GM19035 (cell line): ENCODE measurements around the gene KLF2.
A peak's percentile ranks its signal among the peaks of the same experiment; 100 is the strongest.

Source experiments
- ATAC-seq: cut with Tn5 transposase; IDR thresholded peaks from one replicate; pipeline ENCODE4 v1.9.1; 2021; ENCODE audit not compliant: unreplicated experiment

Gene KLF2

DNA sequence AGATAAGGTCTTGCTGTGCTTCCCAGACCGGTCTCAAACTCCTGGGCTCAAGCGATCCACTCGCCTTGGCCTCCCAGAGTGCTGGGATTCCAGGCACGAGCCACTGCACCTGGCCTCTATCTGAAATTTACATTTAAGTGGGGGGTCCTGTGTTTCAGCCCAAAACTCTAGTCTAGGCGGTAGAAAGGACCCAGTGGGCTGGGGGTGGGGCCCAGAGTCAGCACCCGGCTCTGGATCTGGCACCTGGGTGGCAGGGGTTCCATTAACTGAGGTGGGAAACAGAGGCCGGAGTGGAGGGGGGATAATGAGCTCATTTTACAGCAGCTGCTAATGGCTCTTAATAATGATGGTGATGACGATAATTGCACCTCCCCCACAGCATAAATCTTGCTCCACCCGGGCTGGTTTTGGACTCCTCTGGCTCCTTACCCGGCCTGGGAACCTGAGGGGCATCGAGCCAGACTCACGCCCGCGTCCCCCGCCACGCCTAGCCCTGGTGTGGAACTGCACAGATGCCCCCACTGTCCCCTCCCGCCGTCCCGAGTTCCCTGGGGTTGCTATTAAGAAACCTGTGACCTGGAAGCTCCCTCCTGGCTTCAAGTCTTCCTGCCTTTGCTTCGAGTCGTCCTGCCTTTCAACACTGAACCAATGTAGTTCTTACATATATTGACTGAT lies 17.8 kb upstream of the KLF2 start:
- no peak for ATAC-seq

DNA sequence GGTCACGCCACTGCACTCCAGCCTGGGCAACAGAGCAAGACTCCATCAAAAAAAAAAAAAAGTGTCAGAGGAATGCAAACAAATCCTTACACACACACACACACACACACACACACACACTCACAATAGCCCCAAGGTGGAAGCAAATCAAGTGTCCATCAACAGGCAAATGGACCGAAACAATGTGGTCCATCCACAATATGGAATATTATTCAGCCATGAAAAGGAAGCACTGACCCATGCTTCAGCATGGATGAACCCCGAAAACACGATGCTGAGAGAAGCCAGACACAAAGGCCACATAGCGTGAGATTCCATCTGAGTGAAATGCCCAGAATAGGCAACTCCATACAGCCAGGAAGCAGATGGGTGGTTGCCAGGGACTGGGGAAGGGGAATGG lies 16.5 kb upstream of the KLF2 start:
- ATAC-seq: no peak

DNA sequence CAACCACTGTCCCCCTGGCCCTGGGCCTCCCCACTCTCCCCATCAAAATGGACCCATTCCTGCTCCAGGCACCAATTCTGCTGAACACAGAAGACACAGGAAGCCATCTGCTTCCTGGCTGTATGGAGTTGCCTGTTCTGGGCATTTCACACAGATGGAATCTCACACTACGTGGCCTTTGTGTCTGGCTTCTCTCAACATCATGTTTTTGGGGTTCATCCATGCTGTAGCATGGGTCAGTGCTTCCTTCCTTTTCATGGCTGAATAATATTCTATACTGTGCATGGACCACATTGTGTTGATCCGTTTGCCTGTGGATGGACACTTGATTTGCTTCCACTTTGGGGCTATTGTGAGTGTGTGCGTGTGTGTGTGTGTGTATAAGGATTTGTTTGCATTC lies 15.0 kb upstream of the KLF2 start:
- ATAC-seq: no peak

DNA sequence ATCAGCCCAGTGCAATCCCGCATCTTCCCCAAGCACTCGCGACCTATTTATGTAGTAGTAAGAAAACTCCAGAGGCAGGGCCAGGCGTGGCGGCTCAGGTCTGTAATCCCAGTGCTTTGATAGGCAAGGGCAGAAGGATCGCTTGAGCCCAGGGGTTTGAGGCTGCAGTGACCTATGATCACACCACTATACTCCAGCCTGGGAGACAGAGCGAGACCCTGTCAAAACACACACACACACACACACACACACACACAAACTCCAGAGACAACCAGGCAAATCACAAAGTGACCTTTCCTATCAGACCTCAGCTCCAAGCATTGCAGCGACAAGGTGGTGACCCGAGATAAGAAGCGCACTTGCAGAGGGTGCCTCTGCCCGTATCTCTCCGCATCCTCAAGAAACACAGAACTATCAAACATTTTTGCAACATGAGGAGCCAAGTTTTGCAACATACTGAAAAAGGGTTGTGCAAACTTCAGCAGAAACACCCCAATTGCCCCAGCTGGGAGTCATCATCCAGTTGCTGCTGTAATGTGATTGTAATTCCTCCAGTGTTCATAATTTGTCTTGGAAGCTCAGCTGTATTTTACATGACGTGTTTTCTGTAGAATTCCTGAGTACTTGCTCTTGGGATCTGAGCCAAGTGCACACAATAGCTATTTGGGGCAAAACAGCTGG lies 8.7 kb upstream of the KLF2 start:
- ATAC-seq: no peak

DNA sequence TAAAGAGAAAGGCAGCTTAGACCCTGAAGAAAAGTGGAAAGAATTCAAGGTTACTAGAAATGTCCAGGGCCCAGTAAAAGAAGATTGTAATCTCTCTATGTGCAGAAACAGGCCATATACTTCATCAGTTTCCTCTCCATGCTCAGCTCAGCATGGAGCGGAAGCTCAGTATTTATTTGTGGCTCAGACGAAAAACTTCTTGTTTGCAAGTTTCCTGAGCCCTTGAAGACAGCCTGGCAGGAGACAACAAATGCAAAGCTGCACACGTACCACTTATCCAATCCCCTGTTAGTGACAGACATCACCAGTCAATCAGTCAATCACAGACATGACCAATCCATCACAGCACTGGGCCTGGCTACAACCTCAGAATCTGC lies 8.1 kb upstream of the KLF2 start:
- no peak for ATAC-seq

DNA sequence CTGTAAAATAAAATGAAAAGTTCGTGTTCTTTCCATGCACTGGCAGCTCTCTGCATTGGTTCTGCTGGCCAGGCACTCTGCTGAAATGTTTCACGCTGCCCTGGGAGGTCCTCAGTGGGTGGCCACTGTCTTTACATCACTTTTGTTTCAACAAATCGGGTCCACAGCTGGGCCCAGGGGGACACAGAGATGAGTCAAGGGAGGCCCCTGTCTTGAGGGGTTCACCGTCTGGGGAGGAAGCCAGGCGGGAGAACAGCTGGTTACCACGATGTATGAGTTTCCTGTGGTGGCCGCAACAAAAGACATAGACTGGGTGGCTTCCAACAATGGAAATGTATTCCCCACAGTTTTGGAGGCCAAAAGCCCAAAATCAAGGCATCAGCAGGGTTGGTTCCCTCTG lies 5.1 kb upstream of the KLF2 start:
- ATAC-seq: no peak

DNA sequence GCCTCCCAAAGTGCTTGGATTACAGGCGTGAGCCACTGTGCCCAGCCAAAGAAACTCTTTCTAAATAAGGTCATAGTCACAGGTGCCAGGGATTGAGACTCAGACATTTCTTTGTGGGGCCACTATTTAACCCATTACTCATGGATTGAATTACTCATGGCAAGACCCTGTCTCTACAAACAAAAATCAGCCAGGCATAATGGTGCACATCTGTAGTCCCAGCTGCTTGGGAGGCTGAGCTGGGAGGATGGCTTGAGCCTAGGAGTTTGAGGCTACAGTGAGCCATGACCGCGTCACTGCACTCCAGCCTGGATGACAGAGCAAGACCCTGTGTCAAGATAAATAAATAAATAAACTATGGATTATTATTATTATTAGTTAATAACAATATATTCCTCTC lies 3.6 kb upstream of the KLF2 start:
- ATAC-seq: no peak

DNA sequence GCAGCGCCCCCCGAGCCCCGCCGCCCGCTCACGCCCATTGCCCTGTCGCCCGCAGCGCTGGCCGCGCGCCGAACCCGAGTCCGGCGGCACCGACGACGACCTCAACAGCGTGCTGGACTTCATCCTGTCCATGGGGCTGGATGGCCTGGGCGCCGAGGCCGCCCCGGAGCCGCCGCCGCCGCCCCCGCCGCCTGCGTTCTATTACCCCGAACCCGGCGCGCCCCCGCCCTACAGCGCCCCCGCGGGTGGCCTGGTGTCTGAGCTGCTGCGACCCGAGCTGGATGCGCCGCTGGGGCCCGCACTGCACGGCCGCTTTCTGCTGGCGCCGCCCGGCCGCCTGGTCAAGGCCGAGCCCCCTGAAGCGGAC lies 518 bp downstream of the KLF2 start:
- peak; percentile 11 for ATAC-seq

DNA sequence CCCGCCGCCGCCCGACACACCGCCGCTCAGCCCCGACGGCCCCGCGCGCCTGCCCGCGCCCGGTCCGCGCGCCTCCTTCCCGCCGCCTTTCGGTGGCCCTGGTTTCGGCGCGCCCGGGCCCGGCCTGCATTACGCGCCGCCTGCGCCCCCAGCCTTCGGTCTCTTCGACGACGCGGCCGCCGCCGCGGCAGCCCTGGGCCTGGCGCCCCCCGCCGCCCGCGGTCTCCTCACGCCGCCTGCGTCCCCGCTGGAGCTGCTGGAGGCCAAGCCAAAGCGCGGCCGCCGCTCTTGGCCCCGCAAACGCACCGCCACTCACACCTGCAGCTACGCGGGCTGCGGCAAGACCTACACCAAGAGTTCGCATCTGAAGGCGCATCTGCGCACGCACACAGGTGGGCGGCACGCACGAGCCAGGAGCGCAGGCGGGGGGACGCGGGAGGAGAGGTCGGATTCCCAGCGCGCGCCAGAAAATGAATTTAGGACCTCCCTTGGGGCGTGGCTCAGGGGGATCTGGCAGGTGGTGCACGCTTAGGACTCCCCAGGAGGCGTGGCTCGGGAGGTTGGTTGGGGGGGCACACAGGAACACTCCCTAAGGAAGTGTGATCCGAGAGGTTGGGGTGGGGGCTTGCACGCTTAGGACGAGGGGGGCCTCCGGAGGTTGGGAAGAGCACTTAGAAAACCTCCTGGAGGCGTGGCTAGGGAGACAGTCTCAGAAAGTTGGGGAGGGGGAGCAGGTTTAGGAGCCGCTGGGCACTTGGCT lies 1.2 kb downstream of the KLF2 start:
- ATAC-seq: no peak

DNA sequence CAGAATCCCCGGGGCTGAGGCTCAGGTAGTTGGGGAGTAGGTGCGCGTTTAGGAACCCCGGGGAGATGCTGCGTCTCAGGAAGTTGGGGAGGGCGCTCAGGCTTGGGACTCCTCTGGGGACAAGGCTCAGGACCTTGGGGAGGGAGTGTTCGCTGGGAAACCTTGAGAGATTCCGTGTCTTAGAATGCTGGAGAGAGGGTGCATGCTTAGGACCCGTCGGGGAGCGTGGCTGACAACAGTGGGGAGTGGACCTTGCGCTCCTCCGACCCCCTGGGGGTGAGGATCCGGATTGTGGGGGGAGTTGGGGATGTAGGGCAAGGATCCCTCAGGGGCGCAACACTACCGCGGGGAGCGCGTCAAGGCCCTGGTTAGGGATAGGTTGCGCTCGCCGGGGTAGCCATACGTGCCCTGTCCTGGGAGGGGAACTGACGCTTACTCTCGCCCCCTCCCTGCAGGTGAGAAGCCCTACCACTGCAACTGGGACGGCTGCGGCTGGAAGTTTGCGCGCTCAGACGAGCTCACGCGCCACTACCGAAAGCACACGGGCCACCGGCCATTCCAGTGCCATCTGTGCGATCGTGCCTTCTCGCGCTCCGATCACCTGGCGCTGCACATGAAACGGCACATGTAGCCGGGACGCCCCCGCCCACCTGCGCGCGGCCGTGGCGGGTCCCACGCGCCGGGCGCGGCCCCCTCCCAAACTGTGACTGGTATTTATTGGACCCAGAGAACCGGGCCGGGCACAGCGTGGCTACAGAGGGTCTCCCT lies 2.0 kb downstream of the KLF2 start:
- ATAC-seq: no peak

DNA sequence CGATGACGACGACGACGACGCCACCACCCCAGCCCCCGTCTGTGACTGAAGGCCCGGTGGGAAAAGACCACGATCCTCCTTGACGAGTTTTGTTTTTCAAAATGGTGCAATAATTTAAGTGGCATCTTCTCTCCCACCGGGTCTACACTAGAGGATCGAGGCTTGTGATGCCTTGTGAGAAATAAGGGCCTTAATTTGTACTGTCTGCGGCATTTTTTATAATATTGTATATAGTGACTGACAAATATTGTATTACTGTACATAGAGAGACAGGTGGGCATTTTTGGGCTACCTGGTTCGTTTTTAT lies 2.5 kb downstream of the KLF2 start:
- ATAC-seq: no peak

DNA sequence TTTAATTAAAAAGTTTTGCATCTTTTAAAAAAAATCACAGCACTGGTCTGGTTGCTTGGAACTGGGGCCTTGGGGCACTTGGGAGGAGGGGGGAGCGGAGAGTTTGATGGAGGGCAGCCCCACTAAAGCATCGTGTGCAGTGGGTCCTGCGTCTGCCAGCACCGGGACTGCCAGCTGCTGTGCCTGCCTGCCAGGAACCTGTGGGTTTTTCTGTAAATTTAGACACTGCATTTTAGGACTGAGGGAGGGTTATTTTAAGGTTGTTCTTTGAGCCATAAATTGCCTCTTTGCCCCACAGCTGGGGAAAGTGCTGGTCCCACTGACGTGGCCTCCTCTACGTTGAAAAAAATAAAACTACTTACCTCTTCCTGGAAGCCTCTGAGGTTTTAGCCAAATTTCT lies 2.9 kb downstream of the KLF2 start:
- ATAC-seq: no peak

DNA sequence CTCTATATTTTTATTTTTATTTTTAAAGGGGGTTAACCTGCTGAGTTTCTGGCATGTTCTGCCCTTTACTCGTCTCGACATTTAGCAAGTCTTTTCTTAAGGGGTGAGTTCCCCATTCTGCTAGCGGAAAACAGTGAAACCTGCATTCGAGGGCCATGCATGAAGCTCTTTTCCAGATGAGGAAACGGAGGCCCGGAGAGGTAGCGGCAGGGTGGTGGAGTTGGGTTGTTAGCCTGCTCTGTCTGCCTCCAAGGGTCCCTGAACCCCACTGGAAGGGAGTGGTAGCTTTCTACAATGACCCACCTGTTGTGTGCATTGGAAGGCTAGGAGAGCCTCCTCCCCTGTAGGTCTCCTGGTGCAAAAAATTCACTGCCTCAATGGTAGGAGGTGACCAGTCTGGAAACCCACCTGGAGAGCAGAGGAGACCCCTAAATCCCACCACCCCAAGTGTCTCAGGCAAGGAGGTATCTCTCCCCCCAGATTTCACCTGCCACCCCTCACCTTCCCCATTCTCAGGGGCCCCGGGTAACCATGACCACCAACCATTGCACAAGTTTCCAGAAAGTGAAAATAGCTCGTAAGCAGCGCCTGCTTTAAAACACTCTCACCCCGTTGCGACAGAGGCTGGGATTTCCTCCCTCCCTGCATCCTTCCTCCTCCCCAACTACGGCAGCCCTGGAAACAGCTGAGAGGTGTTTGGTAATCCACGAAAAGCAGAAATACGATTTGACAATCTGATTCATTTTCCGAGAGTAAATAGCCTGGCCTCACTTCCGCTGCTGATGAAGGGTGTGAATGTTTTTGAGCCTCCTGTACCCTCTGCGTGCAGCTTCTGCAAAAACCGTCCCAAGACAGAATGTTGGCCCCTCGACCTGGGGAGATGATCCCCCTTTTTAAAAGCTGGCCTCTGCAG lies 3.5 kb downstream of the KLF2 start:
- no peak for ATAC-seq

DNA sequence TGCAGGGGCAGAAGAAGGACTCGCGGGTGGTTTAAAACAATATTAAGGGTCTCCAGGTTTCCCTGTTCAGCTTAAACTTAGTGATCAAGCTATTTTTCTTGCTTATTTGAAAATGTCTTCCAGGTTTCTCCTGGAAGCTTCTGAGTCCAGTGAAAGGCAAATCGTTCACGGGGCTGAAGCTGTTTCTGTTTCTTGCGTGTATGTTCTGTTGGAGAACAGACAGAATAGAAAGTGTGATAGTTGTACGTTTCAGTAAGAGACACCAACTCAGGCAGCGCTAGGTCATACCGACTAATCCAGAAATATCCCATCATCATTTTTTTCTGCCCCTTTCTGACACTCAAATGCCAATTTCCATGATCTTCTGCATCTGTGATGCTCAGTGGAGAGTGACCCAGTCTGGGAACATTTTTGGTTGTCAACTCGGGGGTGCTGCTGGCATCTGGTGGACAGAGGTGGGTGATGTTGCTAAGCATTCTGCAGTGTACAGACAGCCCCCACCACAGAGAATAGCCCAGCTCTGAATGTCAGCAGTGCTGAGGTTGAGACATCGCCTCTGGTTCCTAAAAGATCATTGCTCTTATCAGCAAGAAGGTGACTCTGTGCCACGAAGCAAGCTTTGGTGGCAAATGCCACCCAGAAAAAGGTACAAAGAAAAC lies 4.3 kb downstream of the KLF2 start:
- no peak for ATAC-seq

DNA sequence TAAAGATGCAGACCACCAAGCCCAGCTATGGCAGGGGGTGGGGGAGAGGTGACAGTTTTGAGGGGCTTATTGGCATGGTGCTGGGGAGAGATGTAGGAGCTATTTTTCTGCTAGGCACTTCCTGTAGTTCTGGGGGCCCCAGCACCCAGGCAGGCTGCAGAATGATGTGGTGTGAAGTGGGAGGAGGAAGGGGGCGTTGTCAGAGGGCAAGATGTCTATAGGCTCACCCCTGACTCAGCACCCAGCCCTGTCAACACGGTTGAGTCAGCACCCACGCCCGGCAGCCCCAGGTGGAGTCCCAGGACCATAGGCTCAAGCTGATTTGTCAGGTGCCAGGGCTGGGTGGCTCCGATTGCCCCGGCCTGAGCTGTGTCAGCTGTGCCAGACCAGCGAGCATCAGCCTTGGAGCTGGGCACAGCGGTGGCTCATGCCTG lies 5.8 kb downstream of the KLF2 start:
- peak; percentile 43 for ATAC-seq

DNA sequence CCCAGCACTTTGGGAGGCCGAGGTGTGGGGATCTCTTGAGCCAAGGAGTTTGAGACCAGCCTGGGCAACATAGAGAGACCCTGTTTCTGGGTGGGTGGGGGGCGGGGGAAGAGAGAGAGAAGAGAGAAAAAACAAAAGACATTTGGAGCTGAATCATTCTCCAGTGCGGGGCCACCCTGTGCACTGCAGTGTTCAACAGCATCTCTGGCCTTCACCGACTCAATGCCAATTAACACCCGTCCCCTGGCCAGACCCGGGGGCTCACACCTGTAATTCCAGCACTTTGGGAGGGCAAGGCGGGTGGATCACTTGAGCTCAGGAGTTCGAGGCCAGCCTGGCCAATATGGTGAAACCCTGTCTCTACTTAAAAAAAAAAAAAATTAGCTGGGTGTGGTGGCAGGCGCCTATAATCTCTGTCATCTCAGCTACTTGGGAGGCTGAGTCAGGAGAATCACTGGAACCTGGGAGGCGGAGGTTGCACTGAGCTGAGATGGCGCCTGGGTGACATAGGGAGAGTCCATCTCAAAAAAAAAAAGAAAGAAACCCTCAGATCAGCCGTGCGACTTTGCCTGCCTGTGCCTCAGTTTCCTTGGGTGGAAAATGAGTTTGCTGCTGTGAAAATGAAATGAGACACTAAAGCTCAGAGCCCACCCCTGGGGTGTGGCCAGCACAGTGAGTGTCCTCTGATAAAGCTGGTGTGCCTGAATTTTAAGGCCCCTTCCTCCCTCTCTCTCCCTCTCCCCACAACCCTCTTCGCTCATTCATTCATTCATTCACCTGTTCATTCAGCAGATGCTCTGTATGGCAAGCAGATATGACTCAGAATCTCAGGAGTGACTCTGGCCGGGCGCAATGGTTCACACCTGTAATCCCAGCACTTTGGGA lies 6.4 kb downstream of the KLF2 start:
- ATAC-seq: no peak

DNA sequence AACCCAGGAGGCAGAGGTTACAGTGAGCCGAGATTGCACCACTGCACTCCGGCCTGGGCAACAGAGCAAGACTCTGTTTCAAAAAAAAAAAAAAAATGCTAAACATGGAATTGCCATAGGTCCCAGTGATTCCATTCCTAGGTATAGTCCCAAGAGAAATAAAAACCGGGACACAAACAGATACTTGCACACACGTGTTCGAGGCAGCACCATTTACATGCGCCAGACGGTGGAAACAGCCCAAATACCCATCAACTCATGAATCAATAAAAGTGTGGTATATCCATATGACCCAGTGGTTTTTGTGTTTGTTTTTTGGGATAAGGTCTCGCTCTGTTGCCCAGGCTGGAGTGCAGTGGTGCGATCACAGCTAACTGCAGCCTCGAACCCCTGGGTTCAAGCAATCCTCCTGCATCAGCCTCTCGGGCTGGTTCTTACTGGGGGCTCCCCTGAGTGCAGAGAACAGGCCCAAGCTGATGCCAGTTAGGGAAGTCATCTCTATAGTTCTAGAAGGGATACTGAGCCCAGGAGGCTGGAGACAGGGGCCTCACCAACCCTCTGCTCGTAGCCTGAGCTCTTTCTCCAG lies 8.5 kb downstream of the KLF2 start:
- ATAC-seq: no peak

DNA sequence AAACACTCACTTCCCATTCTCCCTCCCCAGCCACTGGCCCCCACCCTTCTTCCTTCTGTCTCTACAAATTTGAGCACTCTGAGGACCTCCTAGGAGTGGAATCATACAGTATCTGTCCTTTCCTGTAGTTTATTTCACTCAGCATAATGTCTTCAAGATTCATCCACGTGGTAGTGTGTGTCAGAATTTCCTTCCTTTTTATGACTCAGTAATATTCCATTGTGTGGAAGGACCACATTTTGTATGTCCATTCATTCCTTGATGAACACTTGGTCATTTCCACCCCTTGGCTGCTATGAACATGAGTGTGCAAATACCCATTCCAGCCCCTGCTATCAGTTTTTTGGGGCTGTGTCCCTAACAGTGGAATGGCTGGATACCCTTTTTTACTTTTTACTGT lies 9.8 kb downstream of the KLF2 start:
- no peak for ATAC-seq

DNA sequence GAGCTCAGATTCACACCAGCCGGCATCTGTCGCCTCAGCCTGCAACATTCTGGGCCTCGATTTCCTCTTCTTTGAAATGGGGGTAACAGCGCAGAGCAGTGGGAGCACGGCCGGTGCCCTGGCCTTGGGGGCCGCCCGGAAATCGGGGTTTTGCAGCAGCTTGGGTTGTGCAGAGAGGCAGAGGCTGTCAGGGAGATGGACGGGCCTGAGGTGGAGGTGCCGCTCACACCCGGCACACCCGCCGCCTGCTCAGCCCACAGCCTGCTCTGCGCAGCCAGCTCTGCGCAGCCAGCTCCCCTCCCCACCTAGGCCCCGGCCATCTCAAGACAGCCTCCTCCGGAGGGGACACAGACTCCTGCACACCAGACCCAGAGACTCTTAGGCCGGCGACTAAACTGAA lies 10.6 kb downstream of the KLF2 start:
- ATAC-seq: no peak
